Ishikawa (cell line): Measurements from ENCODE around the gene ADTRP.

ENCODE experiments used
- CEBPB ChIP-seq: IDR thresholded peaks from 2 replicates; pipeline ENCODE4 v1.6.1; 2012
- EP300 ChIP-seq: IDR thresholded peaks from 2 replicates; pipeline ENCODE4 v1.6.1; 2012; ENCODE audit warnings: borderline replicate concordance
- RAD21 ChIP-seq: IDR thresholded peaks from 2 replicates; pipeline ENCODE4 v1.6.1; 2012; ENCODE audit warnings: low read depth
- REST ChIP-seq: IDR thresholded peaks from 2 replicates; pipeline ENCODE4 v1.6.1; 2012; ENCODE audit warnings: low read depth, mild to moderate bottlenecking
- TAF1 ChIP-seq: IDR thresholded peaks from 2 replicates; pipeline ENCODE4 v1.6.1; 2012; ENCODE audit warnings: low read depth, mild to moderate bottlenecking
- YY1 ChIP-seq: IDR thresholded peaks from 2 replicates; pipeline ENCODE4 v1.6.1; 2012; ENCODE audit warnings: low read depth

GRCh38 chr6:11672669-11673068, 105.9 kb downstream of the ADTRP start:
- no peak for TF ChIP-seq REST
- no peak for TF ChIP-seq EP300
- TF ChIP-seq RAD21, result no peak
- no peak for TF ChIP-seq YY1
- TF ChIP-seq CEBPB, result no peak
- TF ChIP-seq TAF1, result no peak
